Retinal pigment epithelial cell (primary cell): Measurements from ENCODE around the gene DUS4L.

Source experiments
- DNase-seq: peaks from one replicate; pipeline ENCODE4 v3.0.0-alpha.2; 2010; ENCODE audit warnings: low read depth
- H3K4me3 ChIP-seq: 2 replicates; pipeline ENCODE4 v1.5.1; 2011; ENCODE audit warnings: mild to moderate bottlenecking, low read length, control low read depth, moderate library complexity
- CTCF ChIP-seq: conservative IDR thresholded peaks from 2 replicates; pipeline ENCODE4 v1.5.1; 2011; ENCODE audit warnings: low read depth, low read length, control low read depth, inconsistent platforms

Gene DUS4L

GRCh38 chr7:107560898-107561516 is 2.8 kb upstream of the DUS4L start:
- TF ChIP-seq CTCF: no peak
- no peak for DNase-seq
- no peak overlapping the region for H3K4me3 ChIP-seq

GRCh38 chr7:107563081-107563774 is 543 bp upstream of the DUS4L start:
- TF ChIP-seq CTCF: no peak
- no peak for DNase-seq
- peak overlapping the region; percentile 92 for H3K4me3 ChIP-seq

GRCh38 chr7:107564553-107565298 is 955 bp downstream of the DUS4L start:
- H3K4me3 ChIP-seq: peak overlapping the region; percentile 92
- TF ChIP-seq CTCF: peak; percentile 3
- DNase-seq: peak; percentile 60

- H3K4me3 ChIP-seq: no peak overlapping the region
- TF ChIP-seq CTCF: no peak
- no peak for DNase-seq
These were observed 6.5 kb downstream of the DUS4L start for GRCh38 chr7:107570298-107570697.

GRCh38 chr7:107573537-107573936 is 9.8 kb downstream of the DUS4L start:
- H3K4me3 ChIP-seq: no peak overlapping the region
- DNase-seq: no peak
- TF ChIP-seq CTCF: no peak

GRCh38 chr7:107579554-107579884 is 15.7 kb downstream of the DUS4L start:
- DNase-seq: no peak
- no peak for TF ChIP-seq CTCF
- H3K4me3 ChIP-seq: peak overlapping the region; percentile 87
